A549 (cell line): ENCODE measurements around the gene PSD2.

Source experiments
- POLR2A ChIP-seq: IDR thresholded peaks from 2 replicates; pipeline ENCODE4 v1.6.1; 2012; ENCODE audit warnings: mild to moderate bottlenecking, low read length
- TF ChIP-seq, protein P1 (sequence below): fragments of >200 bp; sonication (Bioruptor Twin); formaldehyde crosslinking; IDR thresholded peaks from 2 replicates; pipeline ENCODE4 v1.6.1; 2016
- TF ChIP-seq, protein P2 (sequence below): fragments of 200-600 bp; sonication (generic); IDR thresholded peaks from 2 replicates; pipeline ENCODE4 v1.6.1; 2016; ENCODE audit warnings: antibody characterized with exemption, mild to moderate bottlenecking, moderate library complexity
- TF ChIP-seq, protein P3 (sequence below): IDR thresholded peaks from 2 replicates; pipeline ENCODE4 v1.6.1; 2012

GRCh38 chr5:139872052-139872766, 76.6 kb downstream of the PSD2 start:
- no peak for TF ChIP-seq POLR2A
- TF ChIP-seq, protein P1, sequence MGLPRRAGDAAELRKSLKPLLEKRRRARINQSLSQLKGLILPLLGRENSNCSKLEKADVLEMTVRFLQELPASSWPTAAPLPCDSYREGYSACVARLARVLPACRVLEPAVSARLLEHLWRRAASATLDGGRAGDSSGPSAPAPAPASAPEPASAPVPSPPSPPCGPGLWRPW: no peak
- TF ChIP-seq, protein P2, sequence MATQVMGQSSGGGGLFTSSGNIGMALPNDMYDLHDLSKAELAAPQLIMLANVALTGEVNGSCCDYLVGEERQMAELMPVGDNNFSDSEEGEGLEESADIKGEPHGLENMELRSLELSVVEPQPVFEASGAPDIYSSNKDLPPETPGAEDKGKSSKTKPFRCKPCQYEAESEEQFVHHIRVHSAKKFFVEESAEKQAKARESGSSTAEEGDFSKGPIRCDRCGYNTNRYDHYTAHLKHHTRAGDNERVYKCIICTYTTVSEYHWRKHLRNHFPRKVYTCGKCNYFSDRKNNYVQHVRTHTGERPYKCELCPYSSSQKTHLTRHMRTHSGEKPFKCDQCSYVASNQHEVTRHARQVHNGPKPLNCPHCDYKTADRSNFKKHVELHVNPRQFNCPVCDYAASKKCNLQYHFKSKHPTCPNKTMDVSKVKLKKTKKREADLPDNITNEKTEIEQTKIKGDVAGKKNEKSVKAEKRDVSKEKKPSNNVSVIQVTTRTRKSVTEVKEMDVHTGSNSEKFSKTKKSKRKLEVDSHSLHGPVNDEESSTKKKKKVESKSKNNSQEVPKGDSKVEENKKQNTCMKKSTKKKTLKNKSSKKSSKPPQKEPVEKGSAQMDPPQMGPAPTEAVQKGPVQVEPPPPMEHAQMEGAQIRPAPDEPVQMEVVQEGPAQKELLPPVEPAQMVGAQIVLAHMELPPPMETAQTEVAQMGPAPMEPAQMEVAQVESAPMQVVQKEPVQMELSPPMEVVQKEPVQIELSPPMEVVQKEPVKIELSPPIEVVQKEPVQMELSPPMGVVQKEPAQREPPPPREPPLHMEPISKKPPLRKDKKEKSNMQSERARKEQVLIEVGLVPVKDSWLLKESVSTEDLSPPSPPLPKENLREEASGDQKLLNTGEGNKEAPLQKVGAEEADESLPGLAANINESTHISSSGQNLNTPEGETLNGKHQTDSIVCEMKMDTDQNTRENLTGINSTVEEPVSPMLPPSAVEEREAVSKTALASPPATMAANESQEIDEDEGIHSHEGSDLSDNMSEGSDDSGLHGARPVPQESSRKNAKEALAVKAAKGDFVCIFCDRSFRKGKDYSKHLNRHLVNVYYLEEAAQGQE: no peak
- TF ChIP-seq, protein P3, sequence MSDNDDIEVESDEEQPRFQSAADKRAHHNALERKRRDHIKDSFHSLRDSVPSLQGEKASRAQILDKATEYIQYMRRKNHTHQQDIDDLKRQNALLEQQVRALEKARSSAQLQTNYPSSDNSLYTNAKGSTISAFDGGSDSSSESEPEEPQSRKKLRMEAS: no peak
